HCT116 (cell line): ENCODE measurements around the gene OLFML3.

Experiments
- CTCF ChIP-seq, 3 experiments: fragments of 200-600 bp in 1 of 3; sonication (generic) in 1 of 3; IDR thresholded peaks in 2 of 3; conservative IDR thresholded peaks in 1 of 3; 2 replicates each; pipeline ENCODE4 v1.5.1; 2012 to 2017; ENCODE audit warnings: low read depth in 2 of 3, low read length in 2 of 3, antibody characterized with exemption in 1 of 3, borderline replicate concordance in 1 of 3, control low read depth in 1 of 3, mild to moderate bottlenecking in 1 of 3, mixed read lengths in 1 of 3, mixed run types in 1 of 3, moderate library complexity in 1 of 3; ENCODE audit not compliant: insufficient read depth in 1 of 3
- POLR2A ChIP-seq: IDR thresholded peaks from 2 replicates; pipeline ENCODE4 v1.7.0; 2011; ENCODE audit warnings: borderline replicate concordance; ENCODE audit not compliant: insufficient read depth, insufficient read length; ENCODE audit errors: extremely low read depth
- REST ChIP-seq: IDR thresholded peaks from 2 replicates; pipeline ENCODE4 v1.6.1; 2012; ENCODE audit warnings: low read depth
- SIN3A ChIP-seq: IDR thresholded peaks from 2 replicates; pipeline ENCODE4 v1.6.1; 2012; ENCODE audit warnings: low read depth
- ZBTB33 ChIP-seq: IDR thresholded peaks from 2 replicates; pipeline ENCODE4 v1.6.1; 2011; ENCODE audit warnings: mild to moderate bottlenecking, low read length, moderate library complexity; ENCODE audit not compliant: insufficient replicate concordance; ENCODE audit errors: extremely low read depth
- ZNF274 ChIP-seq: fragments of 200-500 bp; sonication (Bioruptor generic); IDR thresholded peaks from 2 replicates; pipeline ENCODE4 v1.6.1; 2014; ENCODE audit warnings: mild to moderate bottlenecking, low read depth, low read length, inconsistent platforms

GRCh38 chr1:113982949-113983348 is 3.7 kb downstream of the OLFML3 start:
- no peak for TF ChIP-seq ZNF274
- no peak for TF ChIP-seq SIN3A
- no peak for TF ChIP-seq POLR2A
- TF ChIP-seq CTCF (IDR thresholded peaks at IDR 0.05 in 2 of 3, conservative IDR thresholded peaks at IDR 0.05 in 1 of 3; ENCODE audit: borderline replicate concordance in 1 of 3, insufficient read depth in 1 of 3, low read depth in 2 of 3, low read length in 2 of 3): no peak
- no peak for TF ChIP-seq ZBTB33
- TF ChIP-seq REST: no peak
